Fibroblast of lung (primary cell): ENCODE measurements around the gene PARP8. TPM values are rescaled to one million over a fixed set of nuclear protein-coding genes. Genes with fewer than 3 reads are reported as not detected.
"Not testable (repeated sequence)": the region's sequence is repeated elsewhere in the genome, so short reads cannot be mapped to it uniquely, and the experiment has no call there.

Experiments
- DNase-seq, 2 donors: peaks; one replicate each; pipeline versions ENCODE4 v3.0.0 to v3.0.0-alpha.2; 2010; ENCODE audit warnings: low read depth in 2 of 2
- H2AFZ ChIP-seq: 2 replicates; pipeline ENCODE4 v1.5.1; 2012; ENCODE audit warnings: low read length, control low read depth, inconsistent platforms
- H3K27ac ChIP-seq: 2 replicates; pipeline ENCODE4 v1.5.1; 2011; ENCODE audit warnings: low read length, control low read depth; ENCODE audit not compliant: insufficient read depth
- H3K27me3 ChIP-seq: 2 replicates; pipeline ENCODE4 v1.5.1; 2011; ENCODE audit warnings: mild to moderate bottlenecking, low read length; ENCODE audit not compliant: control insufficient read depth, insufficient read depth
- H3K36me3 ChIP-seq: 2 replicates; pipeline ENCODE4 v1.5.1; 2011; ENCODE audit warnings: low read length; ENCODE audit not compliant: control insufficient read depth, insufficient read depth
- H3K4me1 ChIP-seq: 2 replicates; pipeline ENCODE4 v1.5.1; 2011; ENCODE audit warnings: low read length; ENCODE audit not compliant: control insufficient read depth, insufficient read depth; ENCODE audit errors: extremely low read depth
- H3K4me2 ChIP-seq: 2 replicates; pipeline ENCODE4 v1.5.1; 2011; ENCODE audit warnings: low read length, control low read depth; ENCODE audit not compliant: insufficient read depth; ENCODE audit errors: extremely low read depth
- H3K4me3 ChIP-seq, 4 experiments: fragments of 200-600 bp in 1 of 4; sonication (generic) in 1 of 4; replicated peaks in 1 of 4; 2 replicates each; pipeline ENCODE4 v1.5.1; 2011 to 2016; ENCODE audit warnings: low read length in 4 of 4, low read depth in 3 of 4, mild to moderate bottlenecking in 3 of 4, control low read depth in 2 of 4, inconsistent platforms in 1 of 4, mixed read lengths in 1 of 4; ENCODE audit not compliant: insufficient read depth in 1 of 4; ENCODE audit errors: control extremely low read depth in 1 of 4
- H3K79me2 ChIP-seq: 2 replicates; pipeline ENCODE4 v1.5.1; 2012; ENCODE audit warnings: mild to moderate bottlenecking, low read length, inconsistent platforms; ENCODE audit not compliant: control insufficient read depth, insufficient read depth
- H3K9ac ChIP-seq: 2 replicates; pipeline ENCODE4 v1.5.1; 2011; ENCODE audit warnings: mild to moderate bottlenecking, low read length, control low read depth; ENCODE audit not compliant: insufficient read depth
- H3K9me3 ChIP-seq: 2 replicates; pipeline ENCODE4 v1.5.1; 2012; ENCODE audit warnings: low read depth, low read length; ENCODE audit not compliant: control insufficient read depth, insufficient read depth
- H4K20me1 ChIP-seq: 2 replicates; pipeline ENCODE4 v1.5.1; 2011; ENCODE audit warnings: low read length; ENCODE audit not compliant: control insufficient read depth, insufficient read depth; ENCODE audit errors: extremely low read depth
- EZH2 ChIP-seq: IDR thresholded peaks from 2 replicates; pipeline ENCODE4 v1.5.1; 2012; ENCODE audit warnings: low read length, control low read depth, mild to moderate bottlenecking; ENCODE audit errors: missing control alignments
- polyA plus RNA-seq, 2 donors: library from polyadenylated mRNA; depleted of rRNA in 1 of 2; stranded (reverse) in 1 of 2; unstranded in 1 of 2; fragments of >200 nt; gene quantifications; 2 replicates each; pipeline ENCODE4 v1.2.1, GENCODE V29; 2011 to 2012; ENCODE audit warnings: missing spikeins in 1 of 2
- total RNA-seq: library from RNA; depleted of rRNA; stranded (reverse); fragments of >200 nt; gene quantifications from 2 replicates; pipeline ENCODE4 v1.2.1, GENCODE V29; 2014
- TF ChIP-seq, protein P1 (sequence below), 2 donors: IDR thresholded peaks in 1 of 2; conservative IDR thresholded peaks in 1 of 2; 1 replicate in 1 of 2; 2 replicates in 1 of 2; pipeline ENCODE4 v1.5.1; 2011 to 2012; ENCODE audit warnings: low read length in 2 of 2, control low read depth in 1 of 2, inconsistent platforms in 1 of 2, low read depth in 1 of 2, mild to moderate bottlenecking in 1 of 2

PARP8 gene
- total and polyA plus RNA-seq, 2 donors (not counting 1 experiment from before 2014, with no cell fraction given), result 13.8 to 24.6 TPM

DNA sequence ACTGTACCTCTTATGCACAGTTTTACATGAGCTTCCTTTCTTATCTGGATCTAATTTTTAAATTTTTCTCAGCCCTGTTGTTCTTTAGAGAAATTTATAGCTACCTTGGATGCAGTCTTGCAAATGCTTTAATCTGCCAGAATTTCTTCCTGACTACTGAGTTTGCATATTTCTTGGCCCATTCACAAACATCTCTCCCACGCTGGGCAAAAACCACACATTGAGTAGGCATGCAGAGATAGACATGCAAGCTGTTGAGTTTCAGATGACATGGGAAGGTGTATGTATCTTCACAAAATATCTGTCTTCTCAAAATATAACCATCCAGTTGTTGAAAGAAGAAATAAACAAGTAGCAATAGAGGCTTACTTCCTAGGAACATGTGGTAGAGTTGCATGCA is 101.2 kb downstream of the PARP8 start:
- no peak for TF ChIP-seq EZH2
- TF ChIP-seq, protein P1, sequence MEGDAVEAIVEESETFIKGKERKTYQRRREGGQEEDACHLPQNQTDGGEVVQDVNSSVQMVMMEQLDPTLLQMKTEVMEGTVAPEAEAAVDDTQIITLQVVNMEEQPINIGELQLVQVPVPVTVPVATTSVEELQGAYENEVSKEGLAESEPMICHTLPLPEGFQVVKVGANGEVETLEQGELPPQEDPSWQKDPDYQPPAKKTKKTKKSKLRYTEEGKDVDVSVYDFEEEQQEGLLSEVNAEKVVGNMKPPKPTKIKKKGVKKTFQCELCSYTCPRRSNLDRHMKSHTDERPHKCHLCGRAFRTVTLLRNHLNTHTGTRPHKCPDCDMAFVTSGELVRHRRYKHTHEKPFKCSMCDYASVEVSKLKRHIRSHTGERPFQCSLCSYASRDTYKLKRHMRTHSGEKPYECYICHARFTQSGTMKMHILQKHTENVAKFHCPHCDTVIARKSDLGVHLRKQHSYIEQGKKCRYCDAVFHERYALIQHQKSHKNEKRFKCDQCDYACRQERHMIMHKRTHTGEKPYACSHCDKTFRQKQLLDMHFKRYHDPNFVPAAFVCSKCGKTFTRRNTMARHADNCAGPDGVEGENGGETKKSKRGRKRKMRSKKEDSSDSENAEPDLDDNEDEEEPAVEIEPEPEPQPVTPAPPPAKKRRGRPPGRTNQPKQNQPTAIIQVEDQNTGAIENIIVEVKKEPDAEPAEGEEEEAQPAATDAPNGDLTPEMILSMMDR (conservative IDR thresholded peaks at IDR 0.05 in 1 of 2, IDR thresholded peaks at IDR 0.05 in 1 of 2; ENCODE audit: low read depth in 1 of 2, low read length in 2 of 2), result no peak

DNA sequence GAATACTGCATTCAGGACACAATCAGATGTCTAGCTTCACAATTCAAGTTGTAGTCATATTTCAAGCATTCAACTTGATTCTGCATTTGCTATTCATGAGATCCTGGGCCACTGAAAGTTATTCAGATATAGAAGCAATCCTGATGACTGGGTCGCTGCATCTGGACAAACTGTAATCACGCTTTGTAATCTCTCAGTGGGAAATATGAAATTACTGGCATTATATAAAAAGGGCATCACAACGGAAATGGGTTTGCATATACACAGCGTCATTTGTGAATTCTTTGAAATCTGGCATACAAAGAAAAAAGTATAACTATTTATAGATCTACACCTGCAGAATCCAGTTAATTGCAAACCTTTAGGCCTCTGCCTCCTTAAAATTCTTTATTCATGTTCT is 102.2 kb downstream of the PARP8 start:
- H2AFZ ChIP-seq, result no peak overlapping the region
- H3K36me3 ChIP-seq, result no peaks in the 10 kb centered on the region
- no peak overlapping the region for H3K9ac ChIP-seq
- H4K20me1 ChIP-seq, result peaks cover 1% of the 10 kb centered on the region
- H3K4me2 ChIP-seq, result no peak overlapping the region
- no peaks in the 10 kb centered on the region for H3K27me3 ChIP-seq
- no peak for DNase-seq
- no peak overlapping the region for H3K4me3 ChIP-seq
- H3K9me3 ChIP-seq, result no peaks in the 10 kb centered on the region
- no peaks in the 10 kb centered on the region for H3K4me1 ChIP-seq
- H3K27ac ChIP-seq, result no peak overlapping the region
- TF ChIP-seq EZH2, result no peak
- TF ChIP-seq, protein P1 (conservative IDR thresholded peaks at IDR 0.05 in 1 of 2, IDR thresholded peaks at IDR 0.05 in 1 of 2; ENCODE audit: low read depth in 1 of 2, low read length in 2 of 2), result no peak
- H3K79me2 ChIP-seq, result no peaks in the 10 kb centered on the region

More for the DNA sequence above, 101.2 kb downstream of the PARP8 start:
- peaks cover 1% of the 10 kb centered on the region for H4K20me1 ChIP-seq
- H3K4me2 ChIP-seq, result no peak overlapping the region
- no peaks in the 10 kb centered on the region for H3K36me3 ChIP-seq
- no peak overlapping the region for H3K9ac ChIP-seq
- H3K79me2 ChIP-seq, result no peaks in the 10 kb centered on the region
- no peak overlapping the region for H3K4me3 ChIP-seq
- no peaks in the 10 kb centered on the region for H3K27me3 ChIP-seq
- peak in 1 of 2 donors; percentile 52 for DNase-seq
- H2AFZ ChIP-seq, result no peak overlapping the region
- H3K4me1 ChIP-seq, result no peaks in the 10 kb centered on the region
- no peaks in the 10 kb centered on the region for H3K9me3 ChIP-seq
- H3K27ac ChIP-seq, result no peak overlapping the region

DNA sequence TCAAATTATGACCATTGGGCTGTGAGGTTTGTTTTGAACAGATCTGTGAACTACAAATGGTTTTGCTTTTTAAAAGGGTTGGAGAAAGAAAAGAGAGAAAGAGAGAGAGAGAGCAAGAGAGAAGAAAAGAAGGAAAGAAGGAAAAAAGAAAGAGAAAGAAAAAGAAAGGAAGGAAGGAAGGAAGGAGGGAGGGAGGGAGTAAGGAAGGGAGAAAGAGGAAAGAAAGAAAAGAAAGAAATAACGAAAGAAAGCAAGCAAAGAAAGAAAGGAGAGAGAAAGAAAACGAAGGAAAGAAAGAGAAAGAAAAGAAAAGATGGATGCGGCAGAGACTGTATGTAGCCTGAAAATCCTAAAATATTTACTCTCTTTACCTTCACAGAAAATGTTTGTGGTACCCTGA is 104.0 kb downstream of the PARP8 start:
- H3K27me3 ChIP-seq, result no peaks in the 10 kb centered on the region

DNA sequence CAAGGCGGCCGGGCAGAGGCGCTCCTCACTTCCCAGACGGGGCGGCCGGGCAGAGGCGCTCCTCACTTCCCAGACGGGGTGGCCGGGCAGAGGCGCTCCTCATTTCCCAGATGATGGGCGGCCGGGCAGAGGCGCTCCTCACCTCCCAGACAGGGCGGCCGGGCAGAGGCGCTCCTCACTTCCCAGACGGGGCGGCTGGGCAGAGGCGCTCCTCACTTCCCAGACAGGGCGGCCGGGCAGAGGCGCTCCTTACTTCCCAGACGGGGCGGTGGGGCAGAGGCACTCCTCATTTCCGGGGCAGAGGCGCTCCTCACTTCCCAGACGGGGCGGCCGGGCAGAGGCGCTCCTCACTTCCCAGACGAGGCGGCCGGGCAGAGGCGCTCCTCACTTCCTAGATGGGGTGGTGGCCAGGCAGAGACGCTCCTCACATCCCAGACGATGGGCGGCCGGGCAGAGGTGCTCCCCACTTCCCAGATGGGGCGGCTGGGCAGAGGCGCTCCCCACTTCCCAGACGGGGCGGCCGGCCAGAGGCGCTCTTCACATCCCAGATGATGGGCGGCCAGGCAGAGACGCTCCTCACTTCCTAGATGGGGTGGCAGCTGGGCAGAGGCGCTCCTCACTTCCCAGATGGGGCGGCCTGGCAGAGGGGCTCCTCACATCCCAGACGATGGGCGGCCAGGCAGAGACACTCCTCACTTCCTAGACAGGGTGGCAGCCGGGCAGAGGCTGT is 108.2 kb downstream of the PARP8 start:
- H3K9ac ChIP-seq, DNase-seq, H2AFZ ChIP-seq, H3K27ac ChIP-seq, H3K4me3 ChIP-seq, H4K20me1 ChIP-seq, H3K79me2 ChIP-seq, H3K4me1 ChIP-seq, H3K36me3 ChIP-seq, H3K9me3 ChIP-seq, H3K27me3 ChIP-seq, H3K4me2 ChIP-seq: not testable (repeated sequence)

More for the DNA sequence above, 104.0 kb downstream of the PARP8 start:
- Histone ChIP-seq H3K36me3 (no peaks in the 10 kb centered on the region), H3K9me3 (no peaks in the 10 kb centered on the region), H3K9ac (no peak overlapping the region), H2AFZ (no peak overlapping the region), H4K20me1 (peaks cover 1% of the 10 kb centered on the region), H3K4me3 (no peak overlapping the region), H3K4me2 (no peak overlapping the region), H3K27ac (no peak overlapping the region), H3K4me1 (no peaks in the 10 kb centered on the region), H3K79me2 (no peaks in the 10 kb centered on the region)
- no peak for DNase-seq
- TF ChIP-seq, protein P1 (conservative IDR thresholded peaks at IDR 0.05 in 1 of 2, IDR thresholded peaks at IDR 0.05 in 1 of 2; ENCODE audit: low read depth in 1 of 2, low read length in 2 of 2), result no peak
- TF ChIP-seq EZH2, result no peak
